GM21515 (cell line): ENCODE results near the gene SGK1.
"Not testable (repeated sequence)": the region's sequence is repeated elsewhere in the genome, so short reads cannot be mapped to it uniquely, and the experiment has no call there.

Experiments
- ATAC-seq: cut with Tn5 transposase; IDR thresholded peaks from one replicate; pipeline ENCODE4 v1.9.1; 2021; ENCODE audit not compliant: unreplicated experiment

Gene SGK1

GRCh38 chr6:134255280-134255679, 62.6 kb downstream of the SGK1 start:
- ATAC-seq, result not testable (repeated sequence)

- ATAC-seq, result no peak
Observed at GRCh38 chr6:134254118-134254517, 63.8 kb downstream of the SGK1 start.

GRCh38 chr6:134253681-134254080, 64.2 kb downstream of the SGK1 start:
- no peak for ATAC-seq

- no peak for ATAC-seq
Observed at GRCh38 chr6:134251320-134251719, 66.6 kb downstream of the SGK1 start.

GRCh38 chr6:134250776-134251175, 67.1 kb downstream of the SGK1 start:
- no peak for ATAC-seq

GRCh38 chr6:134249759-134250602, 67.9 kb downstream of the SGK1 start:
- ATAC-seq, result no peak

GRCh38 chr6:134249239-134249758, 68.6 kb downstream of the SGK1 start:
- ATAC-seq, result no peak

- ATAC-seq, result no peak
Observed at GRCh38 chr6:134247844-134248580, 69.9 kb downstream of the SGK1 start.

GRCh38 chr6:134247231-134247833, 70.6 kb downstream of the SGK1 start:
- ATAC-seq, result peak; percentile 94

GRCh38 chr6:134245706-134246105, 72.2 kb downstream of the SGK1 start:
- ATAC-seq, result no peak

- no peak for ATAC-seq
Observed at GRCh38 chr6:134245041-134245440, 72.9 kb downstream of the SGK1 start.

GRCh38 chr6:134240665-134241431, 77.1 kb downstream of the SGK1 start:
- no peak for ATAC-seq

GRCh38 chr6:134238960-134239795, 78.7 kb downstream of the SGK1 start:
- no peak for ATAC-seq

- no peak for ATAC-seq
Observed at GRCh38 chr6:134238006-134238405, 79.9 kb downstream of the SGK1 start.

- peak; percentile 90 for ATAC-seq
Observed at GRCh38 chr6:134235937-134236751, 81.8 kb downstream of the SGK1 start.

GRCh38 chr6:134235334-134235733, 82.6 kb downstream of the SGK1 start:
- ATAC-seq, result not testable (repeated sequence)

GRCh38 chr6:134233180-134233955, 84.5 kb downstream of the SGK1 start:
- ATAC-seq, result no peak

GRCh38 chr6:134230940-134231339, 87.0 kb downstream of the SGK1 start:
- ATAC-seq, result no peak
